ENCODE measurements around the gene MAN1A2. TPM values are rescaled to one million over a fixed set of nuclear protein-coding genes. Genes with fewer than 3 reads are reported as not detected.
A peak's percentile ranks its signal among the peaks of the same experiment; 100 is the strongest.

The MAN1A2 gene
- total and polyA plus RNA-seq, 9 of the 15 experiments (the other 6 are each of a cell fraction or from before 2014, with no cell fraction given): 4.2 to 38.4 (median 18.7) TPM

DNA sequence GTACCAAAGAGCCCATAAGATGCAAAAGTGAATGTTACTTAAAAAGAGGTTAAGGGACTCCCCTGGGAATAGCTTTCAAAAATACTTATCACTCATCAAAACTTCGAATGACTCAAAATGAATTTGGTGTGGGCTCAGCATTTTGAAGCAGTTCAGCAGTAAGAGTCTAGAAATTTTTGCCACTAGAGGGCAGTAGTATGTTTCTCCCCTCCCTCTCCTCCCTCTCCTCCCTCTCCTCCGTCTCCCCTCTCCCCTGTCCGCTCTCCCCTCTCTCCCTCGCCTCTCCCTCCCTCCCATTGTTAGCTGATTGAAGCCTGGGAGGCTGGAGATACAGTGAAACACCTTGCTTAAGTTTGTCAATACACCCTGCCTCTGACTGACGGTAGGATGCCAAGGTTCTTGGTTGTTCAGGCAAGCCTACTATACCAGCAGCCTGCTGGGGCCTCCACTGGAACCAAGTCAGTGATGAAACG is 167.8 kb downstream of the MAN1A2 start (continued):
- TF ChIP-seq, protein P1, sequence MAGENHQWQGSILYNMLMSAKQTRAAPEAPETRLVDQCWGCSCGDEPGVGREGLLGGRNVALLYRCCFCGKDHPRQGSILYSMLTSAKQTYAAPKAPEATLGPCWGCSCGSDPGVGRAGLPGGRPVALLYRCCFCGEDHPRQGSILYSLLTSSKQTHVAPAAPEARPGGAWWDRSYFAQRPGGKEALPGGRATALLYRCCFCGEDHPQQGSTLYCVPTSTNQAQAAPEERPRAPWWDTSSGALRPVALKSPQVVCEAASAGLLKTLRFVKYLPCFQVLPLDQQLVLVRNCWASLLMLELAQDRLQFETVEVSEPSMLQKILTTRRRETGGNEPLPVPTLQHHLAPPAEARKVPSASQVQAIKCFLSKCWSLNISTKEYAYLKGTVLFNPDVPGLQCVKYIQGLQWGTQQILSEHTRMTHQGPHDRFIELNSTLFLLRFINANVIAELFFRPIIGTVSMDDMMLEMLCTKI (IDR thresholded peaks at IDR 0.05; ENCODE audit: partially characterized antibody): no peak
- TF ChIP-seq USF1 (CRISPR knock-in tag; IDR thresholded peaks at IDR 0.05) (no peak), ZBTB17 (CRISPR knock-in tag; IDR thresholded peaks at IDR 0.05) (no peak), NUFIP1 (IDR thresholded peaks at IDR 0.05; ENCODE audit: partially characterized antibody) (no peak), ZNF253 (CRISPR knock-in tag; conservative IDR thresholded peaks at IDR 0.05) (no peak), ETV6 (IDR thresholded peaks at IDR 0.05; ENCODE audit: borderline replicate concordance in 1 of 2, low read depth in 2 of 2, low read length in 1 of 2) (no peak), ETV6 (CRISPR knock-in tag; IDR thresholded peaks at IDR 0.05; ENCODE audit: borderline replicate concordance) (no peak), SMARCE1 (IDR thresholded peaks at IDR 0.05) (no peak), CREB1 (IDR thresholded peaks at IDR 0.05) (no peak), CREB1 (CRISPR knock-in tag; IDR thresholded peaks at IDR 0.05) (no peak), NRF1 (conservative IDR thresholded peaks at IDR 0.05 in 1 of 2, IDR thresholded peaks at IDR 0.05 in 1 of 2) (no peak), ELF4 (CRISPR knock-in tag; IDR thresholded peaks at IDR 0.05) (peak; percentile 82), POLR2A (conservative IDR thresholded peaks at IDR 0.05) (no peak)

Data from K562 (cell line).